Inferior parietal cortex (tissue), 1 donor: ENCODE results near the gene ZG16.
A peak's percentile ranks its signal among the peaks of the same experiment; 100 is the strongest.
"Not testable (repeated sequence)": the region's sequence is repeated elsewhere in the genome, so short reads cannot be mapped to it uniquely, and the experiment has no call there.

Experiments used
- DNase-seq: peaks from one replicate; pipeline ENCODE4 v3.0.0-alpha.2; 2016; ENCODE audit errors: extremely low spot score

The ZG16 gene

GRCh38 chr16:29777576-29778350 is at the start of gene ZG16:
TSS of gene ZG16 (plus strand) at chr16:29778256. CDS start at chr16:29779267, 1,011 bp downstream.
- no peak for DNase-seq

- DNase-seq = peak; percentile 23
Measured at GRCh38 chr16:29729116-29729521, 48.9 kb upstream of the ZG16 start.

- DNase-seq = no peak
Measured at GRCh38 chr16:29730649-29731048, 47.4 kb upstream of the ZG16 start.

- DNase-seq = not testable (repeated sequence)
Measured at GRCh38 chr16:29731768-29732601, 46.1 kb upstream of the ZG16 start.

GRCh38 chr16:29734786-29735185 is 43.3 kb upstream of the ZG16 start:
- DNase-seq = no peak

- no peak for DNase-seq
Measured at GRCh38 chr16:29736112-29736511, 41.9 kb upstream of the ZG16 start.

- DNase-seq = no peak
Measured at GRCh38 chr16:29736764-29737163, 41.3 kb upstream of the ZG16 start.

- no peak for DNase-seq
Measured at GRCh38 chr16:29737713-29738112, 40.3 kb upstream of the ZG16 start.

- no peak for DNase-seq
Measured at GRCh38 chr16:29738514-29738913, 39.5 kb upstream of the ZG16 start.

GRCh38 chr16:29739927-29740629 is 38.0 kb upstream of the ZG16 start:
- not testable (repeated sequence) for DNase-seq

GRCh38 chr16:29740630-29741015 is 37.4 kb upstream of the ZG16 start:
- DNase-seq = not testable (repeated sequence)

- no peak for DNase-seq
Measured at GRCh38 chr16:29742683-29743275, 35.3 kb upstream of the ZG16 start.

GRCh38 chr16:29743475-29743826 is 34.6 kb upstream of the ZG16 start:
- DNase-seq = no peak

GRCh38 chr16:29743827-29744531 is 34.1 kb upstream of the ZG16 start:
- no peak for DNase-seq

GRCh38 chr16:29744541-29745101 is 33.4 kb upstream of the ZG16 start:
- no peak for DNase-seq

GRCh38 chr16:29745121-29745852 is 32.8 kb upstream of the ZG16 start:
- DNase-seq = no peak

GRCh38 chr16:29745853-29746345 is 32.2 kb upstream of the ZG16 start, which contains the start of gene C16orf54:
TSS of gene C16orf54 (minus strand) at chr16:29745990. CDS start at chr16:29744951, 1,039 bp downstream.
- no peak for DNase-seq

- not testable (repeated sequence) for DNase-seq
Measured at GRCh38 chr16:29746518-29746917, 31.5 kb upstream of the ZG16 start.

GRCh38 chr16:29747947-29748759 is 29.9 kb upstream of the ZG16 start:
- DNase-seq = no peak
